ENCODE data around the gene AXDND1. TPM values are rescaled to one million over a fixed set of nuclear protein-coding genes. Genes with fewer than 3 reads are reported as not detected.

AXDND1 gene
- total and polyA plus RNA-seq, 9 of the 15 experiments (the other 6 are each of a cell fraction or from before 2014, with no cell fraction given): 0.03 to 0.13 (median 0.06) TPM; not detected in 5

DNA sequence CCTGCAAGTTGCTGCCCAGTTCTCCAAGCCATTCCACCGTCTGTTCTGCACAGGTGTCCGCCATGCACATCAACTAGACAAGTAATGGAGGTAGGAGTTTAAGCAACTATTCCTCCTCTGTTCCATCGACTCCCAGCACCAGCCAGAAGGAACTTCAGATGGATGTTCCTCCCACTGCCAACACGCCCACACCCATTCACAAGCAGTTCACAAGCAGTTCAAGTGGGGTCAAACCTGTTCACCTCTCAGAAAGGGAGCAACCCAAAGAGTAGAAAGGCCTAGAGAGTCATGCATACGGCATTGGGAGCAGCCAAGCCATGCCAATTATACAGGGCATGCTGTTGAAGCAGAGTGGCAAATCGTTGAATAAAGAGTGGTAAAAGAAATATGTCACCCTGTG, 221.6 kb downstream of the AXDND1 start:
- intact Hi-C loops (cut with micrococcal nuclease) (loop anchor here (5.0 kb wide), 1 partner anchor 225 kb away; no protein-coding TSS in a partner anchor), in situ Hi-C loops (cut with MboI) (no loop called here)
- H4K20me1 ChIP-seq (replicated peaks; ENCODE audit: control insufficient read depth, insufficient read depth, low read length): no peaks in the 10 kb centered on the region; the same call in 1 of the 2 replicates
- H3K4me1 ChIP-seq (replicated peaks in 1 of 2; ENCODE audit: control insufficient read depth in 2 of 2, insufficient read depth in 2 of 2, low read length in 2 of 2): peaks cover 0 to 18% of the 10 kb centered on the region in 2 experiments; a peak in 2 of 5 replicates
- ATAC-seq (no peak), FAIRE-seq (no peak), DNase-seq (ENCODE audit: extremely low read depth in 1 of 4, low spot score in 3 of 4) (no peak)
- BruUV-seq (replicated peaks): no TSS peak
- H3K4me2 ChIP-seq (ENCODE audit: insufficient read depth, low read length): no peak overlapping the region
- no peak for TF ChIP-seq ZNF217 (CRISPR knock-in tag; IDR thresholded peaks at IDR 0.05)
- peaks cover 33 to 50% of the 10 kb centered on the region in 2 experiments for H3K27me3 ChIP-seq (ENCODE audit: control insufficient read depth in 2 of 2, insufficient read depth in 2 of 2, low read length in 2 of 2)
- no peak overlapping the region for H2AFZ ChIP-seq (ENCODE audit: low read depth, low read length)
- no peak overlapping the region for H3K27ac ChIP-seq (ENCODE audit: extremely low read depth, low read depth, low read length)
- H3K36me3 ChIP-seq (ENCODE audit: control insufficient read depth, insufficient read depth, low read length): no peaks in the 10 kb centered on the region
- H3K4me3 ChIP-seq: no peak overlapping the region
- no peaks in the 10 kb centered on the region for H3K79me2 ChIP-seq (ENCODE audit: control insufficient read depth, insufficient read depth, low read length)
- POLR2A ChIA-PET: no interaction called here
- CTCF ChIA-PET (ENCODE audit: low intra/inter-chr PET ratio): no interaction called here
- no peaks in the 10 kb centered on the region for H3K9me3 ChIP-seq (replicated peaks; ENCODE audit: control insufficient read depth, insufficient read depth, low read depth, low read length)
- 3% methylated on average over 6 of the region's 6 CpGs for whole genome bisulfite sequencing (ENCODE audit: insufficient coverage, low coverage, missing lambda C conversion rate)
- H3K9me1 ChIP-seq (ENCODE audit: control insufficient read depth, insufficient read depth, low read length): no peaks in the 10 kb centered on the region
- no peak overlapping the region for H3K9ac ChIP-seq (ENCODE audit: insufficient read depth in 1 of 2, low read depth in 2 of 2, low read length in 2 of 2)

DNA sequence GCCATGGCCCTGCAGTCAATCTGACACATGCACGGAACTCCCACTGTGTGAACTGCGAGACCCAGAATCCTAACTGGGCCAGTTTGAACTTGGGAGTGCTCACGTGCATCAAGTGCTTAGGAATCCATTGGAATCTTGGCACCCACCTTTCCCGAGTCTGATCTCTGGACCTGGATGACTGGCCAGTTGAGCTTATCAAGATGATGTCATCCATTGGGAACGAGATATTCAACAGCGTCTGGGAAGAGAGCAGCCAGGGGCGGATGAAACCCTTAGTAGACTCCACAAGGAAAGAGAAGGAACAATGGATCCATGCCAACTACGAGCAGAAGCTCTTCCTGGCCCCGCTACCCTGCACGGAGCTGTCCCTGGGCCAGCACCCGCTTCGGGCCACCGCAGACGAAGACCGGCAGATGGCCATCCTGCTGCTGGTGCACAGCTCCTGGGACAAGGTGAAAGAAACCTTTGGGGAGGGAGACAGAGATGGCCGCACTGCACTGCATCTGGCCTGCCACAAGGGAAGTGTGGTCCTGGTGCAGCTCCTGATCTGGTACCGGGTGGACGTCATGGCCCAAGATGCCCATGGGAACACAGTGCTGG, 222.8 kb downstream of the AXDND1 start:
- Histone ChIP-seq H3K79me2 (ENCODE audit: control insufficient read depth, insufficient read depth, low read length) (no peaks in the 10 kb centered on the region), H3K4me2 (ENCODE audit: insufficient read depth, low read length) (no peak overlapping the region), H3K27me3 (ENCODE audit: control insufficient read depth in 2 of 2, insufficient read depth in 2 of 2, low read length in 2 of 2) (peaks cover 36 to 54% of the 10 kb centered on the region in 2 experiments), H3K4me3 (no peak overlapping the region), H4K20me1 (replicated peaks; ENCODE audit: control insufficient read depth, insufficient read depth, low read length) (no peaks in the 10 kb centered on the region; the same call in 1 of the 2 replicates), H3K9me1 (ENCODE audit: control insufficient read depth, insufficient read depth, low read length) (no peaks in the 10 kb centered on the region), H3K4me1 (replicated peaks in 1 of 2; ENCODE audit: control insufficient read depth in 2 of 2, insufficient read depth in 2 of 2, low read length in 2 of 2) (peaks cover 0 to 18% of the 10 kb centered on the region in 2 experiments; a peak in 2 of 5 replicates), H3K9ac (ENCODE audit: insufficient read depth in 1 of 2, low read depth in 2 of 2, low read length in 2 of 2) (no peak overlapping the region), H2AFZ (ENCODE audit: low read depth, low read length) (no peak overlapping the region), H3K9me3 (replicated peaks; ENCODE audit: control insufficient read depth, insufficient read depth, low read depth, low read length) (no peaks in the 10 kb centered on the region), H3K36me3 (ENCODE audit: control insufficient read depth, insufficient read depth, low read length) (no peaks in the 10 kb centered on the region), H3K27ac (ENCODE audit: extremely low read depth, low read depth, low read length) (no peak overlapping the region)
- FAIRE-seq (no peak), DNase-seq (ENCODE audit: extremely low read depth in 1 of 4, low spot score in 3 of 4) (no peak), ATAC-seq (no peak)
- TF ChIP-seq, protein P1, sequence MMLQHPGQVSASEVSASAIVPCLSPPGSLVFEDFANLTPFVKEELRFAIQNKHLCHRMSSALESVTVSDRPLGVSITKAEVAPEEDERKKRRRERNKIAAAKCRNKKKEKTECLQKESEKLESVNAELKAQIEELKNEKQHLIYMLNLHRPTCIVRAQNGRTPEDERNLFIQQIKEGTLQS (IDR thresholded peaks at IDR 0.05): peak; percentile 48
- TF ChIP-seq, protein P1 (CRISPR knock-in tag; conservative IDR thresholded peaks at IDR 0.05): no peak
- TF ChIP-seq ZFP1 (CRISPR knock-in tag; IDR thresholded peaks at IDR 0.05) (no peak), ATF7 (IDR thresholded peaks at IDR 0.05) (peak; percentile 47; the same call in 1 of the 2 replicates)
- in situ Hi-C loops (cut with MboI): no loop called here
- no TSS peak for BruUV-seq (replicated peaks)
- WGBS (ENCODE audit: insufficient coverage, low coverage, missing lambda C conversion rate): 4% methylated on average over 18 of the region's 18 CpGs
- intact Hi-C loops (cut with micrococcal nuclease): loop anchor here (5.0 kb wide), 1 partner anchor 224 kb away; no protein-coding TSS in a partner anchor
- ChIA-PET CTCF (ENCODE audit: low intra/inter-chr PET ratio) (no interaction called here), POLR2A (no interaction called here)

Data from K562 (cell line).